A673 (cell line): ENCODE data around the gene INPP5A. TPM values are rescaled to one million over a fixed set of nuclear protein-coding genes. Genes with fewer than 3 reads are reported as not detected.

Source experiments
- BruUV-seq: library from RNA; stranded (reverse); fragments of 400-500 nt; replicated peaks from 2 replicates; lab custom pipeline; 2021; lab: Mats Ljungman, UMichigan
- CTCF ChIA-PET: fragments of 300-600 bp; sonication (Branson Sonifier 250); formaldehyde crosslinking; loops from one replicate; lab custom pipeline; 2022; ENCODE audit warnings: antibody characterized with exemption; lab: Charles Lee
- POLR2A ChIA-PET: fragments of 300-600 bp; sonication (Branson Sonifier 250); formaldehyde crosslinking; loops from one replicate; lab custom pipeline; 2022; ENCODE audit warnings: antibody characterized with exemption; ENCODE audit not compliant: low non-redundant PET; lab: Charles Lee
- DNase-seq: peaks from one replicate; pipeline ENCODE4 v3.0.0-alpha.2; 2015; ENCODE audit warnings: low spot score
- H3K27ac ChIP-seq: fragments of 200-600 bp; sonication (generic); 2 replicates; pipeline ENCODE4 v1.5.1; 2016; ENCODE audit warnings: mixed run types, low read depth, mild to moderate bottlenecking, mixed read lengths, antibody characterized with exemption, low read length; ENCODE audit not compliant: poor library complexity, severe bottlenecking
- H3K27me3 ChIP-seq: fragments of 200-600 bp; sonication (generic); replicated peaks from 2 replicates; pipeline ENCODE4 v1.6.1; 2017; ENCODE audit warnings: mixed run types, low read depth, mild to moderate bottlenecking, mixed read lengths, antibody characterized with exemption, low read length; ENCODE audit not compliant: insufficient read depth, poor library complexity
- H3K36me3 ChIP-seq: fragments of 200-600 bp; sonication (generic); 2 replicates; pipeline ENCODE4 v1.6.1; 2016; ENCODE audit warnings: mixed run types, mild to moderate bottlenecking, mixed read lengths, antibody characterized with exemption, low read length; ENCODE audit not compliant: insufficient read depth, poor library complexity, severe bottlenecking
- H3K4me1 ChIP-seq: fragments of 200-600 bp; sonication (generic); 2 replicates; pipeline ENCODE4 v1.6.1; 2017; ENCODE audit warnings: mixed run types, mild to moderate bottlenecking, mixed read lengths, antibody characterized with exemption, low read length; ENCODE audit not compliant: insufficient read depth, poor library complexity, severe bottlenecking
- H3K4me3 ChIP-seq: fragments of 200-600 bp; sonication (generic); 2 replicates; pipeline ENCODE4 v1.5.1; 2016; ENCODE audit warnings: low read depth, mixed run types, mild to moderate bottlenecking, mixed read lengths, low read length; ENCODE audit not compliant: poor library complexity, severe bottlenecking
- H3K9me3 ChIP-seq: fragments of 200-600 bp; sonication (generic); 2 replicates; pipeline ENCODE4 v1.6.1; 2016; ENCODE audit warnings: mixed run types, low read depth, mild to moderate bottlenecking, mixed read lengths, antibody characterized with exemption, low read length; ENCODE audit not compliant: poor library complexity, severe bottlenecking
- EZH2 ChIP-seq: fragments of 200-600 bp; sonication (generic); IDR thresholded peaks from 2 replicates; pipeline ENCODE4 v1.6.1; 2017; ENCODE audit warnings: borderline replicate concordance, low read depth, mild to moderate bottlenecking, mixed read lengths, antibody characterized with exemption, low read length; ENCODE audit not compliant: poor library complexity, severe bottlenecking
- intact Hi-C: fragments of 100-400 bp; cut with micrococcal nuclease; formaldehyde crosslinking; loops from one replicate; pipeline ENCODE4 v1.10.0; 2022; ENCODE audit not compliant: unreplicated experiment
- total RNA-seq: library from RNA; stranded (reverse); gene quantifications from 2 replicates; pipeline ENCODE4 v1.2.3, GENCODE V29; 2021
- TF ChIP-seq, protein P1 (sequence below): fragments of 300-800, 200-600 bp; sonication (generic); conservative IDR thresholded peaks from 2 replicates; pipeline ENCODE4 v1.5.1; 2017; ENCODE audit warnings: low read depth, mild to moderate bottlenecking, antibody characterized with exemption, low read length, moderate library complexity, mixed read lengths

Gene INPP5A
- total RNA-seq, 1 experiment from 2014 or later = 21.8 TPM

DNA sequence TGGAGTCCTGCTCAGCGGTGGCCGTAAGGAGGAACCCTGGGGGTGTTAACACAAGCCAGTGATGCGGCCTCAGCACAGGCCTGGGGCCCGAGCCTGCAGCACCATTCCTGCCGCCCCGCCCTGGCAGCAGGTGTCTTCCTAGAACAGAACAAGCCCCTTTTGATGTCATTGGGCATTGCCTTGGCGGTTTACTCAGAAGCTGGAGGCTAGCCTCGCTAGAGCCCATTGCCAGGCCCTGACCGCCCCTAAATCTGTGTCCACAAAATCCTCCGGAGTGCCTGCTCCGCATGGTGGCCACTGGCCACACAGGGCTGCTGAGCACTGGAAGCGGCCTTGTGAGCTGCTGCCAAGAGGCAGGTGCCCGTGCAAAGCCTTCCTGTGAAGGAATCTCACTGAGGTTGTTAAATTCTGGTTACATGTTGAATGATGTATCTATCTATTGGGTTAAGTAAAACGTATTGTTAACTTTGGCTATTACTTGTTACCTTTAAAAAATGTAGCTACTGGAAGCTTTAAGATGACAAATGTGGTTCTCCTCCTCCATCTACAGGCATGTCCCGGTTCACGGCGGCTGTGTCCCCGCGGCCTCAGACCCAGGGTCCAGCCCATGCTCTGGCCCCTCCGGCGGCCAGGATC lies 1.2 kb upstream of the INPP5A start:
- Histone ChIP-seq H3K27me3 (no peaks in the 10 kb centered on the region), H3K9me3 (peaks cover 4% of the 10 kb centered on the region), H3K4me1 (peaks cover 4% of the 10 kb centered on the region), H3K36me3 (no peaks in the 10 kb centered on the region), H3K4me3 (peak overlapping the region; percentile 67), H3K27ac (peak overlapping the region; percentile 85)
- intact Hi-C loops = no loop called here
- ChIA-PET CTCF (interaction anchor here (0.6 kb wide), 1 partner anchor 135 kb away, joined by 7 read pairs; no protein-coding TSS in a partner anchor), POLR2A (no interaction called here)
- TSS peak; percentile 47 for BruUV-seq
- no peak for DNase-seq
- TF ChIP-seq, protein P1, sequence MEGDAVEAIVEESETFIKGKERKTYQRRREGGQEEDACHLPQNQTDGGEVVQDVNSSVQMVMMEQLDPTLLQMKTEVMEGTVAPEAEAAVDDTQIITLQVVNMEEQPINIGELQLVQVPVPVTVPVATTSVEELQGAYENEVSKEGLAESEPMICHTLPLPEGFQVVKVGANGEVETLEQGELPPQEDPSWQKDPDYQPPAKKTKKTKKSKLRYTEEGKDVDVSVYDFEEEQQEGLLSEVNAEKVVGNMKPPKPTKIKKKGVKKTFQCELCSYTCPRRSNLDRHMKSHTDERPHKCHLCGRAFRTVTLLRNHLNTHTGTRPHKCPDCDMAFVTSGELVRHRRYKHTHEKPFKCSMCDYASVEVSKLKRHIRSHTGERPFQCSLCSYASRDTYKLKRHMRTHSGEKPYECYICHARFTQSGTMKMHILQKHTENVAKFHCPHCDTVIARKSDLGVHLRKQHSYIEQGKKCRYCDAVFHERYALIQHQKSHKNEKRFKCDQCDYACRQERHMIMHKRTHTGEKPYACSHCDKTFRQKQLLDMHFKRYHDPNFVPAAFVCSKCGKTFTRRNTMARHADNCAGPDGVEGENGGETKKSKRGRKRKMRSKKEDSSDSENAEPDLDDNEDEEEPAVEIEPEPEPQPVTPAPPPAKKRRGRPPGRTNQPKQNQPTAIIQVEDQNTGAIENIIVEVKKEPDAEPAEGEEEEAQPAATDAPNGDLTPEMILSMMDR = no peak
- TF ChIP-seq EZH2 = no peak

DNA sequence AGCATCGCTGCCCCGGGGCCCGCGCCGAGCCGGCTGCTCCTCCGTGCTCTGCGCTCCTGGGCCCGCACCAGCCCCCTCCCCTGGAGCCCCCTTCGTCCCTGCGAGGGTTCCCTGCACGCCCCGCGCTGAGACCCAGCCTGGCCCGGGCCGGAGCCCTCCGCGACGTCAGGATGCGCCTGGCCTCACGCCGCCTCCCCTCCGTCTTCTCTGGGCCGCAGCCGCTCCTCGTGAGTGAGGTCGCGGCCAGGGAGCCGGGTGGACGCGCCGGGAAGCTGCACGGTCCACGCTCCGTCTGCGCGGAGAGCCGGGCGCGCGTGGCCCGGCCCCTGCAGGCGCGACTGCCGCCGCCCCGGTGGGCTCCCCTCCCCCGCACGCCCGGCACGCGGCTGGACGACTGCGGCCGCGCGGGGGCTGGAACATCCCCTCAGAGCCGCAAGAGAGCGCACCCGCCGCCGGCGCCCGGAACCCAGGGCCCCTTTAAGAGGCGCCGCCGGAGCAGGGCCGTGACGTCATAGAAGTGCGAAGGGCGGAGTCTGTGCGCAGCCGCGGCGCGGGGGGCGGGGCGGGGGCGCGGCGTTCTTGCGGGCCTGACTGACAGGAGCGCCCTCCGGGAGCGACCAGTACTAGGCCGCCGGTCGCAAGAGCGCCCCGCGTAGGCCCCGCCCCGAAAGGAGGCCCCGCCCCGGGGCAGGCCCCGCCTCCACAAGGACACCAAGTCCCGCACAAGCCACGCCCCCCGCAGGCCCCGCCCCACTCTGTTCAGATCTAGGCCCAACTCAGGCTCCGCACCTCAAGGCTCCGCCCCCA lies 507 bp upstream of the INPP5A start:
- TF ChIP-seq, protein P1 = peak; percentile 30
- TF ChIP-seq EZH2 = no peak
- intact Hi-C loops = no loop called here
- Histone ChIP-seq H3K9me3 (no peaks in the 10 kb centered on the region), H3K36me3 (no peaks in the 10 kb centered on the region), H3K27me3 (no peaks in the 10 kb centered on the region), H3K27ac (peak overlapping the region; percentile 85), H3K4me1 (peaks cover 4% of the 10 kb centered on the region), H3K4me3 (peak overlapping the region; percentile 67)
- ChIA-PET POLR2A (no interaction called here), CTCF (no interaction called here)
- DNase-seq = peak; percentile 99
- no TSS peak for BruUV-seq

DNA sequence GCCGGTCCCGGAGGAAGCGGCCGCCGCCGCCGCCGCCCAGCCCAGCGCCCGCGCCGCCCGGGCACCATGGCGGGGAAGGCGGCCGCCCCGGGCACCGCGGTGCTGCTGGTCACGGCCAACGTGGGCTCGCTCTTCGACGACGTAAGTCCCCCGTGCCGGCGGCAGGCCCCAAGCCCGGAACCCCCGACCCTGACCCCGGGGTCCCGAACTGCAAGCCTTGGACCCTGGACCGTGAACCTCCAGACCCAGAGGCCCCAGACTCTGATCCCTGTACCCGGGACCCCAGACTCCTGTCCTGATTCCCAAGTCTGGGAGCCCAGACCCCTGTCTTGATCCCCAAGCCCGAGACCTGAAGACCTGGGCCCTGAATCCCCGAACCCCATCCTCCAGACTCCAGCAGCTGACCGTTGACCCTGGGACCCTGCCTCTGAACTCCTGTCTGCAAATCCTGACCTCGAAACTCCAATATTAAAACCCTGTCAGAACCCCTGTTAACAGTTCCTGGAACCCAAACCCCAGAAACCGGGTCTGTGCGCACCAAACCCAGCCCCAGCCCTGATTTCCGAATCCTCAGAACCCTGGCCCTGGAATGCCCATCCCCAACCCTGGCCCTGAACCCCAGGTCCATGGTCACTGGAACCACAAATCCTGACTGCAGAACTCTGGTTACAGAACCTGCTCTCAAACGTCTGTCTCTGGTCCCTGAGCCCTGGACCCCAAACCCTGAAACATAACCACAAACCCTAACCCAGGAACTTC lies 623 bp downstream of the INPP5A start:
- no peaks in the 10 kb centered on the region for H3K9me3 ChIP-seq
- peak overlapping the region; percentile 48 for H3K27ac ChIP-seq
- TF ChIP-seq, protein P1 = no peak
- no peak for TF ChIP-seq EZH2
- no peaks in the 10 kb centered on the region for H3K36me3 ChIP-seq
- BruUV-seq = no TSS peak
- DNase-seq = no peak
- H3K27me3 ChIP-seq = no peaks in the 10 kb centered on the region
- POLR2A ChIA-PET = no interaction called here
- H3K4me1 ChIP-seq = peaks cover 4% of the 10 kb centered on the region
- H3K4me3 ChIP-seq = peak overlapping the region; percentile 59
- CTCF ChIA-PET = no interaction called here
- intact Hi-C loops = no loop called here
